HG03196 (cell line): Measurements from ENCODE around the gene NCBP3.
"Not testable (repeated sequence)": the region's sequence is repeated elsewhere in the genome, so short reads cannot be mapped to it uniquely, and the experiment has no call there.

Experiments used
- ATAC-seq: cut with Tn5 transposase; IDR thresholded peaks from one replicate; pipeline ENCODE4 v1.9.1; 2021; ENCODE audit not compliant: unreplicated experiment

Gene NCBP3

DNA sequence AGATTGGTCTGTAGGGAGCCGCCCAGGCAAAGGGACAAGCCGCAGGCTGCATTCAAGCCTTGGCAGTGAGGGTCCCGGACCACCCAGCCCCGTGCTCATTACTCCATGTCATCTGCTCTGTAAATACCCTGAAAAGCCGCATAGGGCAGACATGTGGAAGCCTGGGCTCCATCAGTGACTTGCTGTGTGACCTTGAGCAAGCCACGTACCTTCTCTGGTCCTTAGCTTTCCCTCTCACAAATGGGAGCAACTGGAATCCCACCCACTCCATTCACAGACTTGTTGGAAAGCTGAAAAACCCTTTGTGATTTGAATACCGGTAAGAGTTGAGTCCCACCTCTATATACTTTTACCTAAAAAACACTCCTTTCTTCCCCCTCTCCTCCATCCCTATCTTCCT is 34.9 kb upstream of the NCBP3 start:
- no peak for ATAC-seq

DNA sequence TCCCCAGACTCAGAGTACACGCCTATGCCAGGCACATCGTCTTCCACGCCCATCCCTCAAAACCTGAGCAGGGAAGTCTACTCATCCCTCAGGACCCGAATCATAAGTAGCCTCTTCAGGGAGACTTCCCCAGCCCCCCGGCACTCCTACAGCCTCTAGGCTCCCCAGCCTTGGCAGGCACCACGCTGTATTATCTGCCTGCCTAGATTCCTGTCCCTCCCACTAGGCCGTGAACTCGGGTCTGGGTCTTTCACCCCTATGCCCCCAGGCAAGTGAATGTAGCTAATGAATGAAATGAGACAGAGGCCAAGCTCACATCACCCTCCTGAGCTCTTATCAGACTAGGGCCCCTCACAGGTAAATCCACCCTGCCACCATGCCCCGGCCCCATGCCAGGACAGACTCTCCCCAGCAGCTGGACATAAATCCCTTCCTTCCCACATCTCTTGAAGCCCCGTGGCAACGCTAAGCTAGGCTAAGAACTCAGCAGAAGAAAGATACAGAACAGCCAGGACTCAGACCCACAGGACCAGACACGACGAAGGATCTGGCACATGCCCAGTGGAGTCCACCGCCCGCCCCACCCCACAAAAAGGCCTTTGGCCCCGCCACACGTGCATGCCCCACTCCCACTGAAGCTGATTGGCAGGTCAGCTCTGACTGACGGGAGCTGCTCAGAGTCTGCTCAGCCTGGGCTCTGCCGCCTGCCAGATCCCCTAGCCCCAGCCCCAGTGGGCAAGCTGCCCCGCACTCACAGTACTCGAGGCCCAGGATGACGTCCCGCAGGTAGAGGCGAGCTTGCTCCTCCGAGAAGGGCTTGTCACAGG is 33.8 kb upstream of the NCBP3 start:
- no peak for ATAC-seq

DNA sequence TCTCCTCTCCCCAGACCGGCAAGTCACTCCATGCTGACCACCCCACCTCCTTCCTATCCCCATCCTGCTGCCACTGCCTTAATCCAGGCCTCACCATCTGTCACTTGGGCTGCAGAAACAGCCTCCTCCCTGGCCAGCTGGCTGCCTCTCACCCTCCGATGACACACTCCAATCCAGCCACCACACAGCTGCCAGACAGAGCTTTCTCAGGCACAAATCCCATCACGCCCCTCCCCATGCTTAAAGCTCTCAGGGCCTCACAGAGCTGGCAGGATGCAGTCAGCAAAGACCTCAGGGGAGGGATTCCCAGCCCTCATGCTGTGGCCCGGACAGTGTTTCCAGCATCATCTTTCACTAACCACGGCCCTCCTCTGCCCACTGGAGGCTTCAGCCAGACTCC is 33.1 kb upstream of the NCBP3 start:
- no peak for ATAC-seq

DNA sequence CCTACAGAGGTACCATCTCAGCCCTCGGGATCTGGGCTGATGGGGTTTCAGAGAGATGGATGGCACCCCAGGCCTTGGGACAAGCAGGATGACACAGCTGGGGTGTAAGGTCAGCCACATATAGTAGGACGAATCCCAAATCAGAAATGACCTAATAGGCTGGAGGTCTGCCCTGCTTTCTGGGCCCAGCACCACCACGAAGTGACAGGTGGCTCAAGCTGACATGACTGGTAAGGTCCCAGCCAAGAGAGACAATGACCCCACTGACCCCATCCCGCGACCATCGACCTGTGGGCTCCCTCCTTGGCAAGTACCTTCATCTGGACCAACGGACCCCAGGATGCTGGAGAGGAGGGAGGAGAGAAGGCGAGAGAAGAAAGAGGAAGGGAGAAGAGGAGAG is 31.2 kb upstream of the NCBP3 start:
- ATAC-seq, result no peak

DNA sequence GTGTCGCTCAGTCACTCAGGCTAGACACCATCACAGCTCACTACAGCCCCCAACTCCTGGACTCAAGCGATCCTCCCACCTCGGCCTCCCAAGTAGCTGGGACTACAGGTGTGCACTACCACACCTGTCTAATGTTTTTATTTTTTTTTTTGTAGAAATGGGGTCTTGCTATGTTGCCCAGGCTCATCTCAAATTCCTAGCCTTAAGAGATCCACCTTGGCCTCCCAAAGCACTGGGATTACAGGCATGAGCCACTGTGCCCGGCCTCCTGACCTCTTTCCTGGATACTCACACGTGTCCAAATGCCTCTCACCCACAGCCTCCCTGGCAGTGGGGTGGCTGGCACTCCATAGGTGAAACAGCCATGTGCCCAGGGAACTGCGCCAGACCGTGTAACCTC is 29.3 kb upstream of the NCBP3 start:
- ATAC-seq, result no peak

DNA sequence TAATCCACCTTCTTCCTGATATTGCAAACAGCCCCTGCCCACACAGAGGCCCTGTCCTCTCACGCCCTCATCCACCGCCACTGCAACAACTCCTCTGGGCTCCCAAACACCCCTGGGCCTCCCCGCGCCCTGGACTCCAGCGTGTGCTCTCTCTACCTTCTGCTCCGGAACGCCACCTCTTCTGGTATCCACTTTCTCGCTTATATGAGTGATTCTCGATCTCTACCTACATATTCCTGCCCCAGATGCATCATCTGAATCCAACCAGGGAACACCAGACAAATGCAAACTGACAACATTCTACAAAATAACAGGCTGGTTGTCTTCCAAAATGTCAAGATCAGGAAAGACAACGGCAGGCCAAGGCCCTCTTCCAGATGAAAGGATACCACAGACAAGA is 27.8 kb upstream of the NCBP3 start:
- no peak for ATAC-seq

DNA sequence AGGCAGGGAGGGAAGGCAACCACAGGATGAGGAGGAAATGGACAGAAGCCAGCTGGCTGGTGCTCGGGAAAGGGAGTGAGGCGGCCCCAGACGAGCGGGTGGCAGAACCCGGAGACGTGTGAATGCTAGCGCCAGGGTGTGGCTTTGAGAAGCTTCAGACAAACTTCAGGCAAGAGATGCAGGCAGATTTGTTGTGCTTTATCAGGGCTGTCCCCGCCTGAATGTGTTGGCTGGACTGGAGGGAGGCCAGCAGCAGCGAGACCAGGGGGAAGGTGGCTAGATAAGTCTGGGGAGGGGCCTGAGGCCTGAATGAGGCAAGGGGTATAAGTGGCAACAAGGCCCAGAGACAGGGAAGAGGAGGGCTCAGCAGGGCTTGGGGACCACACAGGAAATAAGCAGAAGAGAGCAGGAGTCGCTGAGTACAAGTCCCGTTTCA is 24.8 kb upstream of the NCBP3 start:
- ATAC-seq, result no peak

DNA sequence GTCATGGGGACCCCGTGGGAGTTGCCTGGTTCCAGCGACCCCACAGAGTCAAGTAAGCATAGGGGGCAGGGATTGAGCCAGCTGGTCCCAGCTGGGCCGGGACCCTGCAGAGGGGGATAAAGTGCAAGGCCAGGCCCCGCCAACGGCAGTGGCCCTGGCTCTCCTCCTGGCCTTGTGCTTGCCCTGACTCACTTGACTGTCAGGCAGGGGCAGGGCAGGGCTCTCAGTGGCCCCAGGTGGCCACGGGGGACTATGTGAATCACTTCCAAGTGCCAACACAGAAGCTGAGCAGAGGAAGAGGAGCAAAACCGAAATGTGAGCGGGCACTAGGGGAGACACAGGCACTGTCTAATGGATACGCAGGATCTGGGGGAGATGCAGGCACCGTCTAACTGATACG is 21.6 kb upstream of the NCBP3 start:
- no peak for ATAC-seq

DNA sequence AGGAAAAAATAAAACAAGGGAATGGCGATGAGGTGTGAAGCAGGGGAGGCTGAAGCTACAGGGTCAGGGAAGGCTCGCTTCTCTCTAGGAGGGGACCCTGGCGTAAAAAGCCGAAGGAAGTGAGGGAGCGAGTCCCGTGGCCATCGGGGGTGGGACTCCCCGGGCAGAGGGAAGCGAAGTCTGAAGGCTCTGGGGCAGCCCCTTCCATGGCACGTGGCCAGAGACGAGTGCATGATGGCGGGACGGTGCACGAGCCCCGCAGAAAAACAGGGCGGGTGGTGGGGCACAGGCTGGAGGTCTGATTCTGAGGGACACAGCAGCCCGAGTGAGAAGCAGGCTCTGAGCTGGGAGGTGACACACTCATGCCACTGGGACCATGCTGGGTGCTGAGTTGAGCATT is 21.1 kb upstream of the NCBP3 start:
- ATAC-seq, result no peak

DNA sequence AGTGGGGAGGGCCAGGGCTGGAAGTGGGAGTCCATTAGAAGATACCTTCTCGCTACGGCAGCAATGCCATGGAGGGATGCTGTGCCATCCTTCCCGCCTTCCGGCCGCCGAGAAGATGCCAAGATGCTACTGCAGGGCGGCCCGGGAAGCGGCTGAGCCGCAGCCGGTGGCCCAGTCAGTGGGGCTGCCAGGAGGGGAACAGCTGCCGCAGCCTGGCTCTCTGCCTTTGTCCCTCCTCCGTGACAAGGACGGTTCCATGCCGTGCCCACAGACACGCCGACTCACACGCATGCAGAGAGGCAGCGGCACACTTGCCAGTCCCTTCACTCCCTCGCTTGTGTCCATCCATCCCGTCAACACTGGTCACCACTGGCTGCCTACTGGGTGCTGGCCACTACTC is 20.2 kb upstream of the NCBP3 start:
- no peak for ATAC-seq

DNA sequence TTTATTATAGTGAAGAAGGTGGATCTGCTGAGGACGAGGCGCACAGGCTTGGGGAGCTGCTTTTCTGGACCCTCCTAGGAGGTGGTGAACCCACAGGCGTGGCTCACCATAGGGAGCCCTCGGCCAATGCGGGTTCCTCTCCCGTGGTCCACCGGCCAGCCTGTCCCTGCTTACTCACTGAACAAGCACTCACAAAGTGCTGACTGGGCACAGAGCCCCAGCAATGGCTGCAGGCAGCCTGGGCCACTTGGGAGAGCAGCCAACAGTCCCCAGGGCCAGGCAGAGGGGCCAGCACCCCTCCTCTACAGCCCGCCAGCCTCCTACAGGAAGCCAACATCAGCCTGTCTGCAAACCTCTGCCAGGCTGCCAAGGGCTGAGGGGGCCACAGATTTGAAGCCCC is 19.1 kb upstream of the NCBP3 start:
- ATAC-seq, result no peak

DNA sequence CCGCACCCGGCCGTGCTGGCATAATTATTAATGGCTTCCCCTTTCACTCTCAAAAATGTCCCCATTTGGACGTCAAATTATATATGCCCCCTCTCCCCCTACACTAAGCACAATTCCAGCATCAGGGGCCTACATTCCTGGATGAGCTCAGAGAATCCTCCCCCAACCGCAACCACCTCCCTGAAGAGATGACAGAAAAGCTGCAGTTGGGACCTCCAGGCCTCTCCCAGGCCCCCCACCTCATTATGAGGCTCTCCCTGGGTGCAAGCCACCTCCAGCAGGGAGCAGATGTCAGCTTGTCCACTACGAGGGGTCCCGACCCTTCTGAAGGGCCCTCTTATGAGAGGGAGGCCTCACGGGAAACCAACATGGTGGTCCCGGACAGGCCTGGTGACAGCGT is 18.5 kb upstream of the NCBP3 start:
- no peak for ATAC-seq

DNA sequence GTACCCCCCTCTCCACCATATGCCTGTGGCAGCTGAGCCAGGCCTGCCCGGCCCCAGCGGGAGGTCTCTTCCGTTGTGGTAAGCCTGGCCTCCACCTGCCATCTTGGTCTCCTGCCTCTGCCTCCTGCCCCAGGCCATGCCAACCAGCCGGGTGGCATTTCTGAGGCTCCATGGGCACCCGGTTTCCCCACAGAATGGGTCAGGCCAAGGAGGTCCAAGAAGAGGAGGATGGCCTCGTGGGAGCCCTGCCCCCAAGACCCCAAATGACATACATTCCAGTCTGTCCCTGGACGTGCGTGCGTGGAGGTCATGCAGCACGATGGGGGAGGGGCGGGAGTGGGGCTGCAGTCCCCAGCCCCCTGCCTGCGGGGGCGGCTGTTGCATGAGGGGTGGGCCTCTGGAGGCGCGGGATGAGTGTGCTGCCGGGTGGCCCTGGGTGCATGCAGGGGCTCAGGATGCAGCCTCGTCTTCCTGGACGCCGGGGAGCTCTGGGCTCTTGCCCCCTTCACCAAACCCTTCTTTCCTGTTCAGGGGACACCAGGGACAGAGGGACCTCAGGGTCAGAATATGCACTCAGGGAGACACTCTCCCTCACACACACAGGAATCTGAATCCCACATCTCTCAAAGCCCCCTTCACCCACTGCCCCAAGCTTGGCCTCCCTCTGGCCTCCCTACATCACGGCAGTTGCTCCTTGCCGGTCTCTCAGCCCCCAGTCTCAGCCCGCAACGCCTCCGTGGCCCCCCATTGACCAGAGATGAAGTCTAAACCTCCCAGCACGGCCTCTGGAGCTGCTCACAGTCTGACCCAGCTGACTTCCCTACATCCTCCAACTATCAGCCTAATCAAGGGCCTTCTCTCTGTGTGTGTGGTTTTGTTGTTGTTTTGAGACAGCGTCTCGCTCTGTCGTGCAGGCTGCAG is 16.0 kb upstream of the NCBP3 start:
- no peak for ATAC-seq

DNA sequence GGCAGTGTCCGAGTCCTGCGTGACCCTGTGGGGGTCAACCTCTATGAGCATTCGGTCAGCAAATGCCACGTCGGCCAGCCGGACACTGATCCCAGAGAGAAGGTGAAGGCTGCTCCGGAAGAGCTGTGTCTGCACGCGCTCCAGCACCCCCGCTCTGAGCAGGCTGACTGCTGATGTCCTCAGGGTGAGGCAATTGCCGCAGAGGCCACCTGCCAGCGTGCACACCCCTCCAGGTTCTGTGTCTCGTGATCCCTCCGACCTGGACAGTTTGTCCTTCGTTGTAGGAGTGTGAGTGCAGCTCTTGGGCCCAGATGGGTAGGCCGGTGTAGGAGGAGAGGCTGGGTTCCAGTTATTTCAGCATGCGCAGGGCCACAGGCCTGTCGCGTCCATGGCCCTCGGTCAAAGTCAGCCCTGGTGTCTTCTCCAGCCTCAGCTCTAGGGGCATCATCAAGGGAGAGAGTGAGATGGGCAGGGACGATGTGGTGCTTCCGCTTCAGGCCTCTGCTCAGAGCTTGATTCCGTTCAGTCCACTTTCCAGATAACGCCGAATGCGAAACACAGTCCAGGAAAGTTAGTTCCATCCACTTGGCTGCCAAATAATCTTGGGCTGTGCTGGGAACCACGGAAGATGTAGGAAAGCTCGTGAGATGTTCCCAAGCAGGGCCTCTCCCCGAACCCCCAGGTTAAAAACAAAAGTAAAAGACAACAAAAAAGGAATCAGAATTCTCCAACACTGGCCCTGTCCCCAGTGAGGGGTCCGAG is 15.1 kb upstream of the NCBP3 start:
- no peak for ATAC-seq

DNA sequence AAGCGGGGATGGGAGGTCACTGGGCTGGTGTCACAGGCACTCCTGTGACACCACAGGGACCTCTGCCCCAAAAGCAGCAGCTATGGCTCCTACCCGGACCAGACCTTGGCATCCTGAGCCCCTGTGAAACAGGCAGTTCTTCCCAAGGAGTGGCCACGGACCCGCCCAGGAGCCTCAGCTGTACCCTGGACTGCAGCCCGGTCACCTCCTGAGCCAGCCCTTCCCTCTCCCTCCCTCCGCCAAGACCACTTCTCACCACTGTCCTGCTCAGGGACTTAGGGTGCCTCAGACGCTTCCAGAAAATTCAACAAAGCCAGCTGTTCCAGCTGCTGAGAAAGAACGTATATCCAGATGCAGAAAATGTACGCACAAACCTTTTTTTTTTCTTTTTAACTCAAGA is 13.9 kb upstream of the NCBP3 start:
- ATAC-seq, result no peak

DNA sequence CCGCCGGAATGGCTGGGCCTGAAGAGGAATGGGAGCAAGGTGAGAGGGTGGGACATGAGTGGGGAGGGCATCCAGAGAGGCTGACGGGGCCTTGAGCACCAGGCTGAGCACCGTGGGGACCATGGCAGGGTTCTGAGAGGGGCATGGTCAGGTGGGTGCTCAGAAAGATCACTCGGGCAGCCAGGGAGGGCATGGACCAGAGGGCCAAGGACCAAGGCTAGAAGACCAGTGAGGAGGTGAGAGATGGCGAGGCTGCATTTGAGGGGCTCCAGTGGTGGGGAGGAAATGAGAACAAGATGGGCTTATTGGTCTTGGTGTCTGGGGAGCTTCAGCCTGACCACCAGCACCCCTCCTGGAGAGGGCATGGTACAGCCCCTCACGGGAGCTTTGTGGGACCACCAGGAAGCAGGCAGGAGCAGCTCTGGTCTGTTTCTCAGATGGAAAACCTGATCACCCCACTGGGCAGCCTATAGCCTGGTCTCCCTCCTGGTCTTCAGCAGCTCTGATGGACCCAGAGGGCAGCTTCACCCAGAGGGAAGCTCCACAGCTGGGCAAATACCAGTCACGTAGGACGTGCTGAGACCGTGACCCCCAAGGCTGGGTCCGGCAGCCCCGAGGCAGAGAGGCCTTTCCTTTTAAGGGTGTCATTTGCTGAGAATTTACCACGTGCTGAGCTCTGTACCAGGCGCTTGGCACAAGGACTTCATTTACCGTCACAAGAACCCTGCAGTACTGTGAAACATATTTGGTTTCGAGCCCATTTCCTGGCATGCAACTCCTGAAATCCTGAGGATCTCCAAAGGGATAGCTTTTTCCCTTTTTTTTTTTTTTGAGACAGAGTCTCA is 11.4 kb upstream of the NCBP3 start:
- no peak for ATAC-seq

DNA sequence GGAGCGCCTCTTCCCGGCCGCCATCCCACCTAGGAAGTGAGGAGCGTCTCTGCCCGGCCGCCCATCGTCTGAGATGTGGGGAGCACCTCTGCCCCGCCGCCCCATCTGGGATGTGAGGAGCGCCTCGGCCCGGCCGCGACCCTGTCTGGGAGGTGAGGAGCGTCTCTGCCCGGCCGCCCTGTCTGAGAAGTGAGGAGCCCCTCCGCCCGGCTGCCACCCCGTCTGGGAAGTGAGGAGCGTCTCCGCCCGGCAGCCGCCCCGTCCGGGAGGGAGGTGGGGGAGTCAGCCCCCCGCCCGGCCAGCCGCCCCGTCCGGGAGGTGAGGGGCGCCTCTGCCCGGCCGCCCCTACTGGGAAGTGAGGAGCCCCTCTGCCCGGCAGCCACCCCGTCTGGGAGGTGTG is 8.2 kb upstream of the NCBP3 start:
- not testable (repeated sequence) for ATAC-seq

DNA sequence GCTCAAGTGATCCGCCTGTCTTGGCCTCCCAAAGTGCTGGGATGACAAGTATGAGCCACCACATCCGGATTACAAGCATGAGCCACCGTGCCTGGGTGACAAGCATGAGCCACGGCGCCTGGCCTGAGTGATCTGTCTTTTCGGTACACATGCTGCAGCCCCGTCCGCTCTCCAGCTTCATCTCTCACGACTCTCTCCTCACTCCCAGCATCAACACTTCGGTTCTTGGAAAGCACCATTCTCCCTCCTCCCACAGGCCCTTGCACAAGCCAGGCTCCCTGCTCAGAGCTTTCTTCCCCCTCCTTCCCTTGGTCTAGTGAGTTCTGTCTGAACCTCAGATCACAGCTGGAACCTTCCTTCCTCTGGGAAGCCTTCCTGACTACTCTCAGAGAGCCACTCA is 6.5 kb upstream of the NCBP3 start:
- no peak for ATAC-seq

DNA sequence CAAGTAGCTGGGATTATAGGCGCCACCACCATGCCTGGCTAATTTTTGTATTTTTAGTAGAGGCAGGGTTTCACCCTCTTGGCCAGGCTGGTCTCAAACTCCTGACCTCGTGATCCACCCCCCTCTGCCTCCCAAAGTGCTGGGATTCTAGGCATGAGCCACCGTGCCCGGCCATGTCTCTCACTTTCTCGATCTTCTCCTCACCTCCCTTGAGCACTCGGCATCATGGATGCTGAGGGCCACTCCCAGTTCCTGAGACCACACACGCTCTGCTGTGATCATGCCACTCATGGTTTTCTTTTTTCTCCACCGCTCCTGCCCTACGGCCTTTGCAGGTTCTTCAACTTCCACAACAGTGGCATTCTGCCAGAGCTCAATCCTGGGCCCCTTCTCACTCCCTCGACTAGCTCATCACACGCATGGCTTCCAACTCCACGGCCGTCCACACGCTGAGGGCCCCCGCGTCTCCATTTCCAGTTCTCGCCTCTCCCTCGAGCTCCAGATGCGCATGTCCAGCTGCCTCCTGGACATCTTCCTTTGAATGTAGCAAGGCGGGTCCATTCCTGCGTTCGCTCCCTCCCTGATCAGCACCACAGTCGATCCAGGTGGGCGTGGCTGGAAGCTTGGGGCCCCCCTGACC is 5.5 kb upstream of the NCBP3 start:
- no peak for ATAC-seq

DNA sequence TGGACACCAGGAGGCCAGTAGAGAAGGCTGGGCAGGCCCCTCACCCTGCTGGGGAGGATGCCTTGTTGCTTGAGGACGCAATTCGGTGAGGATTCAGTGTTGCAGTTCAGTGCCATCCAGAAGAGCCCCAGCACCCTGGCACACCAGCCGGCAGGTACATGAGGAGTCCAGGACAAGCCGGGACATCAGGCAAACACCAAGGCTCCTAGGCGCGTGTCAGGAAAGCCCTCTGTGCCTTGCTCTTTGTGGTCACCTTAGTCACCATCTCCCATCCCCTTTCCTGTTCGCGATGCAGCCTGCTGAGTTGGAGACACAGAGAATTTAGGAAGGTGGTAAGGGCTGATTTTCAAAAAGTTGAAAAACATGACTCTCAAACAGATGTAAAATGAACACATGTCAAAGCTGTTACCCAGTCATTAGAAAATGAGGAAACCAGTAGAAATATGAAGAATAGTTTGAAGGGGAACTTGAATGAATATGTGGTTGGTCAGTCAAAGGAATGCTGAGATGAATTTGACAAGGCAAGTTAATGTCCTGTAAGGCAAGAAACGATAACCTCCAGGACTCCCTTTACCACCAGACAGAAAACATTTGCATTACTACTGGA is 2.3 kb upstream of the NCBP3 start:
- ATAC-seq, result no peak
